T-cell (primary cell): ENCODE data around the gene CNIH2. TPM values are rescaled to one million over a fixed set of nuclear protein-coding genes. Genes with fewer than 3 reads are reported as not detected.

Experiments used
- ATAC-seq, 4 experiments: fragments of 200-7000 bp in 3 of 4; fragments of 150-1000 bp in 1 of 4; cut with Tn5 transposase; replicated peaks in 1 of 4; 1 replicate in 3 of 4; 2 replicates in 1 of 4; pipeline ENCODE4 v1.10.0; 2021; ENCODE audit warnings: moderate library complexity in 3 of 4, mild to moderate bottlenecking in 2 of 4, moderate number of reproducible peaks in 1 of 4
- CTCF ChIA-PET, 2 donors: fragments of 300-600 bp; sonication (Branson Sonifier 250); formaldehyde crosslinking; loops; one replicate each; lab custom pipeline; 2022; ENCODE audit warnings: antibody characterized with exemption in 2 of 2; lab: Charles Lee
- POLR2A ChIA-PET, 2 donors: fragments of 300-600 bp; sonication (Branson Sonifier 250); formaldehyde crosslinking; loops; one replicate each; lab custom pipeline; 2022; ENCODE audit warnings: antibody characterized with exemption in 2 of 2; lab: Charles Lee
- DNase-seq, 35 experiments: peaks; one replicate each; pipeline versions ENCODE4 v3.0.0 to v3.0.0-alpha.2; 2013 to 2023
- H3K27ac ChIP-seq: one replicate; pipeline ENCODE4 v1.5.1; 2013; ENCODE audit warnings: low read length
- H3K27me3 ChIP-seq, 2 experiments: replicated peaks in 1 of 2; 1 replicate in 1 of 2; 2 replicates in 1 of 2; pipeline versions ENCODE4 v1.6.1 to v1.7.0; 2013; ENCODE audit warnings: low read length in 1 of 2, mixed read lengths in 1 of 2; ENCODE audit not compliant: control insufficient read depth in 2 of 2, insufficient read depth in 2 of 2; ENCODE audit errors: extremely low read depth in 1 of 2
- H3K36me3 ChIP-seq, 2 donors: 1 replicate in 1 of 2; 2 replicates in 1 of 2; pipeline versions ENCODE4 v1.6.1 to v1.7.0; 2013; ENCODE audit warnings: low read length in 1 of 2; ENCODE audit not compliant: control insufficient read depth in 2 of 2, insufficient read depth in 1 of 2; ENCODE audit errors: extremely low read depth in 1 of 2
- H3K4me1 ChIP-seq, 2 experiments: 1 replicate in 1 of 2; 2 replicates in 1 of 2; pipeline versions ENCODE4 v1.6.1 to v1.7.0; 2013; ENCODE audit warnings: low read length in 2 of 2, mixed read lengths in 1 of 2; ENCODE audit not compliant: insufficient read depth in 2 of 2, control insufficient read depth in 1 of 2; ENCODE audit errors: extremely low read depth in 1 of 2
- H3K4me3 ChIP-seq, 2 donors: 1 replicate in 1 of 2; 2 replicates in 1 of 2; pipeline versions ENCODE4 v1.5.1 to v1.7.0; 2013; ENCODE audit warnings: mild to moderate bottlenecking in 2 of 2, low read length in 1 of 2, moderate library complexity in 1 of 2; ENCODE audit not compliant: control insufficient read depth in 1 of 2; ENCODE audit errors: extremely low read depth in 1 of 2
- H3K9me3 ChIP-seq: 2 replicates; pipeline ENCODE4 v1.7.0; 2013
- H3K27ac Mint-ChIP-seq, 2 donors: one replicate each; pipeline ENCODE4 v1.8.0; 2020 to 2021; ENCODE audit warnings: mild to moderate bottlenecking in 2 of 2, mixed read lengths in 2 of 2
- H3K27me3 Mint-ChIP-seq, 2 donors: one replicate each; pipeline ENCODE4 v1.8.0; 2021 to 2022; ENCODE audit warnings: mixed read lengths in 2 of 2
- H3K36me3 Mint-ChIP-seq: one replicate; pipeline ENCODE4 v1.8.0; 2021; ENCODE audit warnings: mixed read lengths
- H3K4me1 Mint-ChIP-seq, 3 donors: one replicate each; pipeline ENCODE4 v1.8.0; 2020 to 2022; ENCODE audit warnings: mixed read lengths in 3 of 3, mild to moderate bottlenecking in 1 of 3
- H3K4me3 Mint-ChIP-seq, 3 donors: one replicate each; pipeline ENCODE4 v1.8.0; 2020 to 2022; ENCODE audit warnings: mild to moderate bottlenecking in 3 of 3, mixed read lengths in 3 of 3, moderate library complexity in 3 of 3
- H3K9me3 Mint-ChIP-seq, 3 donors: one replicate each; pipeline ENCODE4 v1.8.0; 2020 to 2022; ENCODE audit warnings: mixed read lengths in 3 of 3
- WGBS: methylation state at CpG from one replicate; pipeline ENCODE4 v1.1.5; 2013; ENCODE audit warnings: missing lambda C conversion rate; ENCODE audit not compliant: insufficient coverage; 5-methylcytosine and 5-hydroxymethylcytosine counted together
- total RNA-seq, 35 experiments: library from RNA in 6 of 35; stranded (reverse) in 6 of 35; fragments of 120-200 nt in 1 of 35; gene quantifications; one replicate each; pipeline versions ENCODE4 v1.2.1 to v1.2.4 and lab custom pipeline; 2013 to 2026

CNIH2 gene
- total RNA-seq, 5 donors from 2014 or later (not counting 1 experiment from before 2014, with no cell fraction given): 1.9 to 9.9 (median 2.7) TPM

GRCh38 chr11:66330931-66331330, 53.0 kb downstream of the CNIH2 start:
- DNase-seq: no peak
- H3K9me3 Mint-ChIP-seq: no peaks in the 10 kb centered on the region
- CTCF ChIA-PET: interaction anchor here in 1 of 2 donors (1.2 kb wide), 1 partner anchor 18 kb away, joined by 4 read pairs; no protein-coding TSS in a partner anchor

DNA sequence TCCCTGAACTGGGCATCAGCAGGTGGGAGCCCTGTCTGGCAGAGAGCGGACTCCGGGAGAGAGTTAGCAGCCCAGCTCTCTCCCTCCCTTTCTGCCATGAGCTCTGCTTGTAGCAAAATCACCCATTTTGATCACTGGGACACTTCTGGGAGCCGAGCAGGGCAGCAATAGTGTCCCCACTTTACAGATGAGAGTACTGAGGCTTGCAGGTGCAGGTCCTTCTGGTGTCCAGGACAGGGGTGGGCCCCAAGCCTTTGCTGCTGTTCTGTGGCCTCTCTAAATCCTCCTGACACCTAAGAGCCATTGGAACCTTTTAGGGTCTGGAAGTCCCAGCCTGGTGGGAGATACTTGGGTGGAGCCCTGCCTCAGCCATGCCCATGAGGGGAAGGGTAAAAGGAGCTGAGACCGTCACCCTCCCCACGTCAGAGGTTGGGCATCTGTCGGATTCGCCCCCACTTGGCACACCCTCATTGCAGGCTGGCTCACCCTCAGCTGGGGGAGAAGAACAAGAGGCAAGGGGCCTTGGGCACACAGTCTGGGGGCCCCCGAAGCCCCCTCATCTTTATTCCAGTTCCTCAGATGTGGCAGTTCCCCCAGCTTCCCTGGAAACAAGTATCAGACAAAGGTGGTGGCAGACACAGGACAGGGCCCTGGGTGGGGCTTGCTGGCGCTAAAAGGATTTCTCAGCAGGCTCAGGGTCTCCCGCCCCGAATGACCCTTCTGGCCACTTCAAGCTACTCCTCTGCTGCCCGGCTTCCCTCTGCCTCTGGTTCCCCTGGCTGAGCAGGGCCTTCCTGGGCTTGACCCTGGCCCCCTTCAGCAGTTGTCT, 53.8 kb downstream of the CNIH2 start:
- Mint-ChIP-seq H3K4me3 (no peak overlapping the region), H3K36me3 (no peaks in the 10 kb centered on the region), H3K27ac (no peak overlapping the region), H3K27me3 (no peaks in the 10 kb centered on the region), H3K4me1 (peaks cover 26 to 34% (median 31%) of the 10 kb centered on the region in 3 donors), H3K9me3 (no peaks in the 10 kb centered on the region)
- DNase-seq: no peak
- Histone ChIP-seq H3K9me3 (no peaks in the 10 kb centered on the region), H3K27ac (no peak overlapping the region), H3K4me3 (no peak overlapping the region), H3K4me1 (peaks cover 22 to 46% of the 10 kb centered on the region in 2 experiments), H3K27me3 (peaks cover 0 to 10% of the 10 kb centered on the region in 2 experiments), H3K36me3 (no peaks in the 10 kb centered on the region)
- ChIA-PET POLR2A (no interaction called here), CTCF (interaction anchor here in 1 of 2 donors (1.2 kb wide), 1 partner anchor 19 kb away, joined by 4 read pairs; no protein-coding TSS in a partner anchor)
- 88% methylated on average over 10 of the region's 12 CpGs for WGBS
- ATAC-seq: no peak

More at GRCh38 chr11:66330931-66331330, 53.0 kb downstream of the CNIH2 start:
- Histone ChIP-seq H3K36me3 (no peaks in the 10 kb centered on the region), H3K9me3 (no peaks in the 10 kb centered on the region), H3K4me3 (no peak overlapping the region), H3K27ac (no peak overlapping the region), H3K27me3 (peaks cover 0 to 5% of the 10 kb centered on the region in 2 experiments), H3K4me1 (peaks cover 23 to 46% of the 10 kb centered on the region in 2 experiments)
- H3K36me3 Mint-ChIP-seq: no peaks in the 10 kb centered on the region
- POLR2A ChIA-PET: no interaction called here
- H3K27ac Mint-ChIP-seq: no peak overlapping the region
- no peak for ATAC-seq
- no peaks in the 10 kb centered on the region for H3K27me3 Mint-ChIP-seq
- H3K4me3 Mint-ChIP-seq: no peak overlapping the region
- 85% methylated on average over 6 of the region's 10 CpGs for WGBS
- peaks cover 22 to 33% (median 30%) of the 10 kb centered on the region in 3 donors for H3K4me1 Mint-ChIP-seq

DNA sequence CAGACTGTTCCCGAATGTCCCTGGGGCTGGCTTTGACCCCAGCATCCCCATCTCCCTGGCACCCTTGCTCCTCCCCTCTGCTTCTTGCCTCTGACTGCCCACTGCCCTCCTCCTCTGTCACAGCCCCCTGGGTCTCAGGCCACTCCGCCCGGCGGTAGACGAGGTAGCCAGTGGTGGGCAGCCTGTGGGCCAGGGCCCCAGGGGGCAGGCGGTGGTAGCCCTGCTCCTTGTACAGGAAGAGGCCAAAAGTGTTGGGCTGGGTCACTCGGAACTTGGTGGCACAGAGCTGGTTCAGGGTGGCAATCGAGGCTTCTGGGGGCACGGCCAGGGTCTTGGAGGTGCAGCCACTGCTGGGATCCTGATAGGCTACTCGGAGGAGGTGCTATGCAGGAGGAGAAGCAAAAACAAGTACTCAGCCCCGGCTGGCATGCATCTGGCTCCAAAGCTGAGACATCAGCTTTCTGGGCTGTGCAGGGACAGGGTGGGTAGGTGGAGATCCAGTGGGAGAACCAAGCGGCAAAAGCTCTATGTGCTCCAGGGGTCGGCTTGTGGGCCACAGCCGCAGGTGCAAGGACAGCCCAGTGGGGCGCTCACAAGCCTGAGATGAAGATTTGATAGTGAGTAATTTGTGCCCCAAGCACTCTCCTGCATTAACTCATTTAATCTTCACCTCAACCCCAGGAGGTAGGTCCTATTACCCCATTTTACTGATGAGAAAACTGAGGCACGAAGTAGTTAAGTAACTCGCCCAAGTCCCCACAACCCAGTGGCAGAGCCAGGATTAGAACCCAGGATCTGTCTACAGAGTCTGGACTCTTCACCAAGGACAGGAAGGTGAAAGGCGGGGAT, 54.6 kb downstream of the CNIH2 start:
- Histone ChIP-seq H3K27me3 (peaks cover 0 to 10% of the 10 kb centered on the region in 2 experiments), H3K9me3 (no peaks in the 10 kb centered on the region), H3K4me3 (no peak overlapping the region), H3K27ac (no peak overlapping the region), H3K4me1 (peaks cover 14 to 46% of the 10 kb centered on the region in 2 experiments), H3K36me3 (no peaks in the 10 kb centered on the region)
- DNase-seq: no peak
- Mint-ChIP-seq H3K9me3 (no peaks in the 10 kb centered on the region), H3K27me3 (no peaks in the 10 kb centered on the region), H3K27ac (no peak overlapping the region), H3K4me1 (peaks cover 21 to 36% (median 34%) of the 10 kb centered on the region in 3 donors), H3K36me3 (no peaks in the 10 kb centered on the region), H3K4me3 (no peak overlapping the region)
- ChIA-PET CTCF (interaction anchor here in 1 of 2 donors (0.6 kb wide), 1 partner anchor 1339 kb away, joined by 3 read pairs; no protein-coding TSS in a partner anchor), POLR2A (no interaction called here)
- WGBS: 84% methylated on average over 14 of the region's 18 CpGs
- ATAC-seq: no peak

GRCh38 chr11:66333220-66333877, 55.4 kb downstream of the CNIH2 start:
- Mint-ChIP-seq H3K27ac (no peak overlapping the region), H3K27me3 (no peaks in the 10 kb centered on the region), H3K4me3 (no peak overlapping the region), H3K4me1 (peaks cover 14 to 29% (median 29%) of the 10 kb centered on the region in 3 donors), H3K36me3 (no peaks in the 10 kb centered on the region), H3K9me3 (no peaks in the 10 kb centered on the region)
- Histone ChIP-seq H3K36me3 (peaks cover 2 to 4% of the 10 kb centered on the region in 2 donors), H3K9me3 (no peaks in the 10 kb centered on the region), H3K27me3 (peaks cover 0 to 10% of the 10 kb centered on the region in 2 experiments), H3K4me3 (no peak overlapping the region), H3K27ac (no peak overlapping the region), H3K4me1 (peaks cover 6 to 39% of the 10 kb centered on the region in 2 experiments)
- POLR2A ChIA-PET: no interaction called here
- no peak for ATAC-seq
- 96% methylated on average over 8 of the region's 19 CpGs for WGBS
- DNase-seq: no peak
- CTCF ChIA-PET: no interaction called here

Other genes with a start within 250 kb of the CNIH2 start
- under 1 TPM in 1 of 5 donors, not detected in 4; 0.18 TPM for gene GAL3ST3, start 229.0 kb upstream of the CNIH2 start, total RNA-seq
- gene SF3B2, start 225.8 kb upstream of the CNIH2 start, total RNA-seq: 100 to 1,000 TPM; 189 to 264 (median 224) TPM
- 100 to 1,000 TPM; 222 to 268 (median 236) TPM for gene PACS1, start 207.9 kb upstream of the CNIH2 start, total RNA-seq
- gene KLC2, start 20.5 kb upstream of the CNIH2 start, total RNA-seq: 10 to 100 TPM; 36.9 to 52.9 (median 43.9) TPM
- gene RAB1B, start 9.5 kb upstream of the CNIH2 start, total RNA-seq: 10 to 100 TPM; 60.7 to 98.8 (median 95.2) TPM
- gene YIF1A, start 11.0 kb downstream of the CNIH2 start, total RNA-seq: 10 to 100 TPM; 24.5 to 63.3 (median 56.9) TPM
- under 1 TPM in 4 of 5 donors, not detected in 1; 0.19 to 0.33 (median 0.23) TPM for gene TMEM151A, start 13.7 kb downstream of the CNIH2 start, total RNA-seq
- 10 to 100 TPM in 2 of 5 donors, 1 to 10 TPM in 3; 2.5 to 14.7 (median 8.7) TPM for gene CD248, start 38.9 kb downstream of the CNIH2 start, total RNA-seq
- 10 to 100 TPM in 2 of 5 donors, 1 to 10 TPM in 3; 5.0 to 11.7 (median 8.3) TPM for gene RIN1, start 58.3 kb downstream of the CNIH2 start, total RNA-seq
- gene BRMS1, start 66.9 kb downstream of the CNIH2 start, total RNA-seq: 10 to 100 TPM; 42.9 to 58.8 (median 54.8) TPM
- gene B4GAT1, start 69.5 kb downstream of the CNIH2 start, total RNA-seq: 1 to 10 TPM; 4.0 to 9.2 (median 7.9) TPM
- gene SLC29A2, start 93.6 kb downstream of the CNIH2 start, total RNA-seq: 10 to 100 TPM in 3 of 5 donors, 1 to 10 TPM in 2; 8.5 to 14.7 (median 14.4) TPM
- not detected for gene NPAS4, start 142.9 kb downstream of the CNIH2 start, total RNA-seq
- gene MRPL11, start 160.7 kb downstream of the CNIH2 start, total RNA-seq: 10 to 100 TPM; 23.5 to 29.4 (median 27.2) TPM
- 10 to 100 TPM; 12.9 to 22.0 (median 13.8) TPM for gene PELI3, start 188.7 kb downstream of the CNIH2 start, total RNA-seq
- gene DPP3, start 202.3 kb downstream of the CNIH2 start, total RNA-seq: 10 to 100 TPM; 20.7 to 34.6 (median 29.5) TPM
- gene BBS1, start 232.5 kb downstream of the CNIH2 start, total RNA-seq: 10 to 100 TPM; 17.0 to 41.6 (median 34.9) TPM